HepG2 (cell line): ENCODE measurements around the gene CABP2. TPM values are rescaled to one million over a fixed set of nuclear protein-coding genes. Genes with fewer than 3 reads are reported as not detected.

ENCODE experiments used
- AFF4 ChIP-seq: sonication (generic); formaldehyde crosslinking; IDR thresholded peaks from 2 replicates; pipeline ENCODE4 v1.4.0; 2020; ENCODE audit warnings: missing genetic modification reagents
- ATF7-NPFF ChIP-seq: sonication (generic); formaldehyde crosslinking; IDR thresholded peaks from 2 replicates; pipeline ENCODE4 v1.8.1; 2023; ENCODE audit warnings: mild to moderate bottlenecking, low read depth, missing genetic modification reagents, moderate library complexity
- CENPBD1 ChIP-seq: sonication (generic); formaldehyde crosslinking; IDR thresholded peaks from 2 replicates; pipeline ENCODE4 v1.8.0; 2022; ENCODE audit warnings: missing genetic modification reagents, low read depth, mild to moderate bottlenecking, borderline replicate concordance
- DR1 ChIP-seq: sonication (generic); formaldehyde crosslinking; IDR thresholded peaks from 2 replicates; pipeline ENCODE4 v1.8.0; 2021; ENCODE audit warnings: mild to moderate bottlenecking, missing genetic modification reagents, inconsistent platforms
- E2F1 ChIP-seq: sonication (generic); formaldehyde crosslinking; IDR thresholded peaks from 2 replicates; pipeline ENCODE4 v1.5.0; 2020; ENCODE audit warnings: missing genetic modification reagents
- HMG20B ChIP-seq: conservative IDR thresholded peaks from 2 replicates; pipeline ENCODE4 v1.6.1; 2016; ENCODE audit warnings: missing genetic modification reagents, missing compliant biosample characterization
- KLF11 ChIP-seq: IDR thresholded peaks from 2 replicates; pipeline ENCODE4 v1.6.1; 2016; ENCODE audit warnings: missing compliant biosample characterization
- KLF9 ChIP-seq: IDR thresholded peaks from 2 replicates; pipeline ENCODE4 v1.6.1; 2016; ENCODE audit warnings: low read depth
- MEF2D ChIP-seq: sonication (generic); formaldehyde crosslinking; IDR thresholded peaks from 2 replicates; pipeline ENCODE4 v1.5.1; 2020; ENCODE audit warnings: mild to moderate bottlenecking, missing genetic modification reagents
- MIXL1 ChIP-seq: IDR thresholded peaks from 2 replicates; pipeline ENCODE4 v1.6.1; 2016
- PAWR ChIP-seq: sonication (generic); formaldehyde crosslinking; IDR thresholded peaks from 2 replicates; pipeline ENCODE4 v1.4.0; 2020; ENCODE audit warnings: missing genetic modification reagents, mild to moderate bottlenecking, borderline replicate concordance
- RAD51 ChIP-seq: fragments of 450-650 bp; IDR thresholded peaks from 2 replicates; pipeline ENCODE4 v1.6.1; 2016; ENCODE audit warnings: borderline replicate concordance
- RFXANK ChIP-seq: IDR thresholded peaks from 2 replicates; pipeline ENCODE4 v1.6.1; 2016
- RNF219 ChIP-seq: sonication (generic); formaldehyde crosslinking; IDR thresholded peaks from 2 replicates; pipeline ENCODE4 v1.5.0; 2020; ENCODE audit warnings: mild to moderate bottlenecking, missing genetic modification reagents
- SATB2 ChIP-seq: sonication (generic); formaldehyde crosslinking; IDR thresholded peaks from 2 replicates; pipeline ENCODE4 v1.5.0; 2020; ENCODE audit warnings: missing genetic modification reagents
- SNAPC2 ChIP-seq: sonication (generic); formaldehyde crosslinking; IDR thresholded peaks from 2 replicates; pipeline ENCODE4 v1.8.1; 2022; ENCODE audit warnings: mild to moderate bottlenecking, missing genetic modification reagents
- TBP ChIP-seq: sonication (generic); formaldehyde crosslinking; IDR thresholded peaks from 2 replicates; pipeline ENCODE4 v1.5.0; 2020; ENCODE audit warnings: missing genetic modification reagents
- ZNF180 ChIP-seq: sonication (generic); formaldehyde crosslinking; IDR thresholded peaks from 2 replicates; pipeline ENCODE4 v1.4.0; 2020; ENCODE audit warnings: low read depth, missing genetic modification reagents, borderline replicate concordance
- ZNF230 ChIP-seq: sonication (generic); formaldehyde crosslinking; IDR thresholded peaks from 2 replicates; pipeline ENCODE4 v1.4.0; 2020; ENCODE audit warnings: mild to moderate bottlenecking, missing genetic modification reagents
- ZNF235 ChIP-seq: sonication (generic); formaldehyde crosslinking; IDR thresholded peaks from 2 replicates; pipeline ENCODE4 v1.8.1; 2023; ENCODE audit warnings: mild to moderate bottlenecking, missing genetic modification reagents, borderline replicate concordance
- ZNF34 ChIP-seq: sonication (generic); formaldehyde crosslinking; IDR thresholded peaks from 2 replicates; pipeline ENCODE4 v1.4.0; 2020; ENCODE audit warnings: mild to moderate bottlenecking, missing genetic modification reagents, borderline replicate concordance
- ZNF562 ChIP-seq: sonication (generic); formaldehyde crosslinking; IDR thresholded peaks from 2 replicates; pipeline ENCODE4 v1.8.0; 2022; ENCODE audit warnings: missing genetic modification reagents, borderline replicate concordance
- polyA plus RNA-seq, 8 experiments: library from polyadenylated mRNA; depleted of rRNA in 3 of 8; stranded (reverse) in 7 of 8; unstranded in 1 of 8; fragments of >200 nt; fragmentation: Illumina TruSeq in 4 of 8; extraction: Trizol in 4 of 8; gene quantifications; 2 replicates each; pipeline versions ENCODE4 v1.2.1 to v1.2.3, GENCODE V29; 2011 to 2016; ENCODE audit warnings: low read depth in 4 of 8, missing spikeins in 1 of 8, mixed read lengths in 1 of 8; ENCODE audit not compliant: insufficient read depth in 1 of 8
- total RNA-seq, 5 experiments: library from RNA; depleted of rRNA; stranded (reverse); fragments of >200 nt; fragmentation: Illumina TruSeq; extraction: Trizol; gene quantifications; 2 replicates each; pipeline ENCODE4 v1.2.3, GENCODE V29; 2016; ENCODE audit warnings: low read depth in 1 of 5

CABP2 gene
- total and polyA plus RNA-seq, 2 of the 13 experiments (the other 11 are each of a cell fraction or from before 2014, with no cell fraction given) = not detected

GRCh38 chr11:67482827-67483798, 40.1 kb downstream of the CABP2 start, which contains the start of gene AIP (continued):
- no peak for TF ChIP-seq AFF4 (CRISPR knock-in tag)
- peak; percentile 54; the same call in 1 of the 2 replicates for TF ChIP-seq ZNF562 (CRISPR knock-in tag)
- no peak; the same call in 1 of the 2 replicates for TF ChIP-seq CENPBD1 (CRISPR knock-in tag)
- no peak for TF ChIP-seq HMG20B (CRISPR knock-in tag)
- TF ChIP-seq RNF219 = peak; percentile 97
- no peak for TF ChIP-seq TBP (CRISPR knock-in tag)
- TF ChIP-seq PAWR (CRISPR knock-in tag) = peak; percentile 76
- TF ChIP-seq ATF7-NPFF = peak; percentile 95
- TF ChIP-seq ZNF235 (CRISPR knock-in tag) = peak; percentile 96; the same call in 1 of the 2 replicates
- peak; percentile 98 for TF ChIP-seq SNAPC2
- no peak for TF ChIP-seq RFXANK (CRISPR knock-in tag)
- peak; percentile 97 for TF ChIP-seq MEF2D (CRISPR knock-in tag)
- TF ChIP-seq SATB2 = peak; percentile 95
- TF ChIP-seq E2F1 (CRISPR knock-in tag) = peak; percentile 83
- TF ChIP-seq ZNF34 = peak; percentile 46; the same call in 1 of the 2 replicates
- TF ChIP-seq ZNF230 (CRISPR knock-in tag) = peak; percentile 94; the same call in 1 of the 2 replicates
- peak; percentile 92; the same call in 1 of the 2 replicates for TF ChIP-seq KLF9
- TF ChIP-seq MIXL1 (CRISPR knock-in tag) = peak; percentile 78; the same call in 1 of the 2 replicates
- TF ChIP-seq RAD51 = no peak
- no peak for TF ChIP-seq ZNF180 (CRISPR knock-in tag)
- peak; percentile 73 for TF ChIP-seq DR1 (CRISPR knock-in tag)
- TF ChIP-seq KLF11 (CRISPR knock-in tag) = peak; percentile 92; the same call in 1 of the 2 replicates
